ENCODE data around the gene KRTAP9-4. TPM values are rescaled to one million over a fixed set of nuclear protein-coding genes. Genes with fewer than 3 reads are reported as not detected.

The KRTAP9-4 gene
- total RNA-seq, 1 experiment from 2014 or later, result not detected

- CTCF ChIA-PET, result no interaction called here
- H3K4me2 ChIP-seq (ENCODE audit: low read length), result no peak overlapping the region
- no peaks in the 10 kb centered on the region for H3K36me3 ChIP-seq (ENCODE audit: control insufficient read depth in 1 of 2, insufficient read depth in 2 of 2, low read length in 2 of 2)
- H3K9me3 ChIP-seq (ENCODE audit: control insufficient read depth in 1 of 2, insufficient read depth in 1 of 2, low read depth in 1 of 2, low read length in 2 of 2), result no peaks in the 10 kb centered on the region
- TF ChIP-seq CTCF (IDR thresholded peaks at IDR 0.05 in 2 of 3, conservative IDR thresholded peaks at IDR 0.05 in 1 of 3; ENCODE audit: borderline replicate concordance in 1 of 3, insufficient read depth in 1 of 3, low read depth in 2 of 3, low read length in 2 of 3), result no peak
- TF ChIP-seq CBX3 (IDR thresholded peaks at IDR 0.05; ENCODE audit: low read depth), result no peak
- no peak for TF ChIP-seq YY1 (IDR thresholded peaks at IDR 0.05; ENCODE audit: extremely low read depth, insufficient replicate concordance, low read depth, low read length)
- no peak for TF ChIP-seq POLR2A (IDR thresholded peaks at IDR 0.05; ENCODE audit: borderline replicate concordance, extremely low read depth, insufficient read depth, insufficient read length)
- TF ChIP-seq SIN3A (IDR thresholded peaks at IDR 0.05; ENCODE audit: low read depth), result no peak
- no peak for TF ChIP-seq ZFX (IDR thresholded peaks at IDR 0.05)
- no peak for TF ChIP-seq ZBTB33 (IDR thresholded peaks at IDR 0.05; ENCODE audit: extremely low read depth, insufficient replicate concordance, low read length)
- no peak for TF ChIP-seq ATF3 (IDR thresholded peaks at IDR 0.05)
- TF ChIP-seq ELF1 (IDR thresholded peaks at IDR 0.05; ENCODE audit: borderline replicate concordance, low read depth), result no peak
- TF ChIP-seq ZNF274 (IDR thresholded peaks at IDR 0.05; ENCODE audit: low read depth, low read length), result no peak
- TF ChIP-seq REST (IDR thresholded peaks at IDR 0.05; ENCODE audit: low read depth), result no peak
- no peak for TF ChIP-seq EZH2 (IDR thresholded peaks at IDR 0.05)
- TF ChIP-seq JUND (IDR thresholded peaks at IDR 0.05), result no peak
- TF ChIP-seq MAX (IDR thresholded peaks at IDR 0.05), result no peak
- no peak overlapping the region for H3K27ac ChIP-seq (ENCODE audit: low read depth, low read length)
- no peaks in the 10 kb centered on the region for H3K79me2 ChIP-seq (ENCODE audit: insufficient read depth, low read length)
- no peaks in the 10 kb centered on the region for H3K9me2 ChIP-seq (ENCODE audit: insufficient read depth)
- POLR2A ChIA-PET, result no interaction called here
- H4K20me1 ChIP-seq (ENCODE audit: insufficient read depth), result no peaks in the 10 kb centered on the region
- BruUV-seq (replicated peaks), result no TSS peak
- DNase-seq (ENCODE audit: low read depth, low spot score) (no peak), ATAC-seq (no peak)
- no peak overlapping the region for H2AFZ ChIP-seq (ENCODE audit: low read depth, low read length, poor library complexity, severe bottlenecking)
- intact Hi-C loops (cut with micrococcal nuclease), result no loop called here
- no peak overlapping the region for H3K4me3 ChIP-seq (replicated peaks in 1 of 2; ENCODE audit: low read depth in 1 of 2, low read length in 2 of 2)
- no peak overlapping the region for H3K9ac ChIP-seq (ENCODE audit: low read length)
- RAD21 ChIA-PET (ENCODE audit: low non-redundant PET in 1 of 2, low total read pairs in 2 of 2, uncharacterized antibody in 2 of 2, unreplicated experiment in 2 of 2), result no interaction called here
- H3K4me1 ChIP-seq (ENCODE audit: control insufficient read depth in 1 of 2, insufficient read depth in 2 of 2, low read length in 2 of 2), result no peaks in the 10 kb centered on the region
- no peaks in the 10 kb centered on the region for H3K27me3 ChIP-seq (ENCODE audit: insufficient read depth, low read length)
These were observed 8.9 kb downstream of the KRTAP9-4 start for GRCh38 chr17:41258406-41258805.

All from HCT116 (cell line).